Measurements from ENCODE around the gene COMT. TPM values are rescaled to one million over a fixed set of nuclear protein-coding genes. Genes with fewer than 3 reads are reported as not detected.
A peak's percentile ranks its signal among the peaks of the same experiment; 100 is the strongest.

COMT gene
- total and polyA plus RNA-seq, 9 of the 15 experiments (the other 6 are each of a cell fraction or from before 2014, with no cell fraction given), result 12.5 to 351 (median 155) TPM

DNA sequence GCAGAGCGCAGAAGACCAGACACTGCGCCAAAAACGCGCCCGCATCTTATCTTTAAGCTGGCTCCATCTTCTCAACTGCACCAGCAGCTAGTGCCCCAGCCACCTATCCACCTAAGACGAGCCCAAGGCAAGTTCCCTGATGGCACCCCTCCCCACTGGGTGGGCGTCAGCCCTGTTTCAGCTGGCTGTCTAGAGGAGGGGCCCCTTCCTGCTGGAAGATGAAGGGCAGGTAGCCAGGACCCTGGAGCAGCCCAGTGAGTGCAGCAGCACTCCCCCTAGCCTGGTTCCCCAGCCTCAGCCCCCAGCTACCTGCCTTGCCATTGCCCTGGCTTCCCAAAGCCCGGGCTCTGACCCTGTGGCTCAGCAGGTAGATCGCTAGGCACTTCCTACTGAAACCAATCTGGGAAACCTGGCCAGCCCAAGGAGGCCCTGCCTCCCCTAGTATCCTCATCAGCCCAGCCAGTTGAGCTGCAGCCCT is 46.8 kb downstream of the COMT start (continued):
- no peak for TF ChIP-seq ZNF143 (CRISPR knock-in tag; IDR thresholded peaks at IDR 0.05)
- TF ChIP-seq SREBF2 (CRISPR knock-in tag; IDR thresholded peaks at IDR 0.05), result no peak
- peak in 1 of 2 experiments; percentile 19; a peak in 1 of 4 replicates for TF ChIP-seq RCOR1 (IDR thresholded peaks at IDR 0.05; ENCODE audit: borderline replicate concordance in 1 of 2, low read depth in 2 of 2, low read length in 2 of 2)
- TF ChIP-seq, protein P1, sequence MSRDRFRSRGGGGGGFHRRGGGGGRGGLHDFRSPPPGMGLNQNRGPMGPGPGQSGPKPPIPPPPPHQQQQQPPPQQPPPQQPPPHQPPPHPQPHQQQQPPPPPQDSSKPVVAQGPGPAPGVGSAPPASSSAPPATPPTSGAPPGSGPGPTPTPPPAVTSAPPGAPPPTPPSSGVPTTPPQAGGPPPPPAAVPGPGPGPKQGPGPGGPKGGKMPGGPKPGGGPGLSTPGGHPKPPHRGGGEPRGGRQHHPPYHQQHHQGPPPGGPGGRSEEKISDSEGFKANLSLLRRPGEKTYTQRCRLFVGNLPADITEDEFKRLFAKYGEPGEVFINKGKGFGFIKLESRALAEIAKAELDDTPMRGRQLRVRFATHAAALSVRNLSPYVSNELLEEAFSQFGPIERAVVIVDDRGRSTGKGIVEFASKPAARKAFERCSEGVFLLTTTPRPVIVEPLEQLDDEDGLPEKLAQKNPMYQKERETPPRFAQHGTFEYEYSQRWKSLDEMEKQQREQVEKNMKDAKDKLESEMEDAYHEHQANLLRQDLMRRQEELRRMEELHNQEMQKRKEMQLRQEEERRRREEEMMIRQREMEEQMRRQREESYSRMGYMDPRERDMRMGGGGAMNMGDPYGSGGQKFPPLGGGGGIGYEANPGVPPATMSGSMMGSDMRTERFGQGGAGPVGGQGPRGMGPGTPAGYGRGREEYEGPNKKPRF (IDR thresholded peaks at IDR 0.05; ENCODE audit: low read depth, low read length), result no peak
- no peak for TF ChIP-seq HNRNPH1 (optimal IDR thresholded peaks at IDR 0.05; ENCODE audit: low read depth, low read length)
- TF ChIP-seq ZNF778 (CRISPR knock-in tag; IDR thresholded peaks at IDR 0.05), result no peak
- TF ChIP-seq, protein P2, sequence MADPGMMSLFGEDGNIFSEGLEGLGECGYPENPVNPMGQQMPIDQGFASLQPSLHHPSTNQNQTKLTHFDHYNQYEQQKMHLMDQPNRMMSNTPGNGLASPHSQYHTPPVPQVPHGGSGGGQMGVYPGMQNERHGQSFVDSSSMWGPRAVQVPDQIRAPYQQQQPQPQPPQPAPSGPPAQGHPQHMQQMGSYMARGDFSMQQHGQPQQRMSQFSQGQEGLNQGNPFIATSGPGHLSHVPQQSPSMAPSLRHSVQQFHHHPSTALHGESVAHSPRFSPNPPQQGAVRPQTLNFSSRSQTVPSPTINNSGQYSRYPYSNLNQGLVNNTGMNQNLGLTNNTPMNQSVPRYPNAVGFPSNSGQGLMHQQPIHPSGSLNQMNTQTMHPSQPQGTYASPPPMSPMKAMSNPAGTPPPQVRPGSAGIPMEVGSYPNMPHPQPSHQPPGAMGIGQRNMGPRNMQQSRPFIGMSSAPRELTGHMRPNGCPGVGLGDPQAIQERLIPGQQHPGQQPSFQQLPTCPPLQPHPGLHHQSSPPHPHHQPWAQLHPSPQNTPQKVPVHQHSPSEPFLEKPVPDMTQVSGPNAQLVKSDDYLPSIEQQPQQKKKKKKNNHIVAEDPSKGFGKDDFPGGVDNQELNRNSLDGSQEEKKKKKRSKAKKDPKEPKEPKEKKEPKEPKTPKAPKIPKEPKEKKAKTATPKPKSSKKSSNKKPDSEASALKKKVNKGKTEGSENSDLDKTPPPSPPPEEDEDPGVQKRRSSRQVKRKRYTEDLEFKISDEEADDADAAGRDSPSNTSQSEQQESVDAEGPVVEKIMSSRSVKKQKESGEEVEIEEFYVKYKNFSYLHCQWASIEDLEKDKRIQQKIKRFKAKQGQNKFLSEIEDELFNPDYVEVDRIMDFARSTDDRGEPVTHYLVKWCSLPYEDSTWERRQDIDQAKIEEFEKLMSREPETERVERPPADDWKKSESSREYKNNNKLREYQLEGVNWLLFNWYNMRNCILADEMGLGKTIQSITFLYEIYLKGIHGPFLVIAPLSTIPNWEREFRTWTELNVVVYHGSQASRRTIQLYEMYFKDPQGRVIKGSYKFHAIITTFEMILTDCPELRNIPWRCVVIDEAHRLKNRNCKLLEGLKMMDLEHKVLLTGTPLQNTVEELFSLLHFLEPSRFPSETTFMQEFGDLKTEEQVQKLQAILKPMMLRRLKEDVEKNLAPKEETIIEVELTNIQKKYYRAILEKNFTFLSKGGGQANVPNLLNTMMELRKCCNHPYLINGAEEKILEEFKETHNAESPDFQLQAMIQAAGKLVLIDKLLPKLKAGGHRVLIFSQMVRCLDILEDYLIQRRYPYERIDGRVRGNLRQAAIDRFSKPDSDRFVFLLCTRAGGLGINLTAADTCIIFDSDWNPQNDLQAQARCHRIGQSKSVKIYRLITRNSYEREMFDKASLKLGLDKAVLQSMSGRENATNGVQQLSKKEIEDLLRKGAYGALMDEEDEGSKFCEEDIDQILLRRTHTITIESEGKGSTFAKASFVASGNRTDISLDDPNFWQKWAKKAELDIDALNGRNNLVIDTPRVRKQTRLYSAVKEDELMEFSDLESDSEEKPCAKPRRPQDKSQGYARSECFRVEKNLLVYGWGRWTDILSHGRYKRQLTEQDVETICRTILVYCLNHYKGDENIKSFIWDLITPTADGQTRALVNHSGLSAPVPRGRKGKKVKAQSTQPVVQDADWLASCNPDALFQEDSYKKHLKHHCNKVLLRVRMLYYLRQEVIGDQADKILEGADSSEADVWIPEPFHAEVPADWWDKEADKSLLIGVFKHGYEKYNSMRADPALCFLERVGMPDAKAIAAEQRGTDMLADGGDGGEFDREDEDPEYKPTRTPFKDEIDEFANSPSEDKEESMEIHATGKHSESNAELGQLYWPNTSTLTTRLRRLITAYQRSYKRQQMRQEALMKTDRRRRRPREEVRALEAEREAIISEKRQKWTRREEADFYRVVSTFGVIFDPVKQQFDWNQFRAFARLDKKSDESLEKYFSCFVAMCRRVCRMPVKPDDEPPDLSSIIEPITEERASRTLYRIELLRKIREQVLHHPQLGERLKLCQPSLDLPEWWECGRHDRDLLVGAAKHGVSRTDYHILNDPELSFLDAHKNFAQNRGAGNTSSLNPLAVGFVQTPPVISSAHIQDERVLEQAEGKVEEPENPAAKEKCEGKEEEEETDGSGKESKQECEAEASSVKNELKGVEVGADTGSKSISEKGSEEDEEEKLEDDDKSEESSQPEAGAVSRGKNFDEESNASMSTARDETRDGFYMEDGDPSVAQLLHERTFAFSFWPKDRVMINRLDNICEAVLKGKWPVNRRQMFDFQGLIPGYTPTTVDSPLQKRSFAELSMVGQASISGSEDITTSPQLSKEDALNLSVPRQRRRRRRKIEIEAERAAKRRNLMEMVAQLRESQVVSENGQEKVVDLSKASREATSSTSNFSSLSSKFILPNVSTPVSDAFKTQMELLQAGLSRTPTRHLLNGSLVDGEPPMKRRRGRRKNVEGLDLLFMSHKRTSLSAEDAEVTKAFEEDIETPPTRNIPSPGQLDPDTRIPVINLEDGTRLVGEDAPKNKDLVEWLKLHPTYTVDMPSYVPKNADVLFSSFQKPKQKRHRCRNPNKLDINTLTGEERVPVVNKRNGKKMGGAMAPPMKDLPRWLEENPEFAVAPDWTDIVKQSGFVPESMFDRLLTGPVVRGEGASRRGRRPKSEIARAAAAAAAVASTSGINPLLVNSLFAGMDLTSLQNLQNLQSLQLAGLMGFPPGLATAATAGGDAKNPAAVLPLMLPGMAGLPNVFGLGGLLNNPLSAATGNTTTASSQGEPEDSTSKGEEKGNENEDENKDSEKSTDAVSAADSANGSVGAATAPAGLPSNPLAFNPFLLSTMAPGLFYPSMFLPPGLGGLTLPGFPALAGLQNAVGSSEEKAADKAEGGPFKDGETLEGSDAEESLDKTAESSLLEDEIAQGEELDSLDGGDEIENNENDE (IDR thresholded peaks at IDR 0.05; ENCODE audit: low read depth, low read length), result no peak
- TF ChIP-seq FOXJ3 (CRISPR knock-in tag; IDR thresholded peaks at IDR 0.05), result no peak
- TF ChIP-seq ZNF239 (CRISPR knock-in tag; IDR thresholded peaks at IDR 0.05), result no peak
- no peak for TF ChIP-seq SRSF1 (IDR thresholded peaks at IDR 0.05; ENCODE audit: low read depth, low read length)
- TF ChIP-seq ZBTB12 (CRISPR knock-in tag; IDR thresholded peaks at IDR 0.05), result no peak
- TF ChIP-seq SIRT6 (IDR thresholded peaks at IDR 0.05; ENCODE audit: low read depth, low read length), result no peak
